AG08396 (cell line): Measurements from ENCODE around the gene INTS6.
A peak's percentile ranks its signal among the peaks of the same experiment; 100 is the strongest.

Experiments used
- DNase-seq: peaks from one replicate; pipeline ENCODE4 v3.0.0; 2012; ENCODE audit warnings: low spot score, mixed read lengths

Gene INTS6

GRCh38 chr13:51456510-51456909, 3.7 kb upstream of the INTS6 start:
- DNase-seq: no peak

- DNase-seq: no peak
Measured at GRCh38 chr13:51455532-51455931, 2.7 kb upstream of the INTS6 start.

GRCh38 chr13:51453959-51454703, 1.3 kb upstream of the INTS6 start:
- peak; percentile 16 for DNase-seq

- peak; percentile 98 for DNase-seq
Measured at GRCh38 chr13:51453207-51453958, 547 bp upstream of the INTS6 start.

GRCh38 chr13:51451467-51452360, 1.1 kb downstream of the INTS6 start:
- DNase-seq: peak; percentile 60

- DNase-seq: no peak
Measured at GRCh38 chr13:51451134-51451466, 1.7 kb downstream of the INTS6 start.

- DNase-seq: no peak
Measured at GRCh38 chr13:51449018-51449417, 3.8 kb downstream of the INTS6 start.

- DNase-seq: peak; percentile 19
Measured at GRCh38 chr13:51444922-51445321, 7.9 kb downstream of the INTS6 start.

GRCh38 chr13:51440381-51440780, 12.5 kb downstream of the INTS6 start:
- DNase-seq: no peak

- no peak for DNase-seq
Measured at GRCh38 chr13:51437550-51438127, 15.2 kb downstream of the INTS6 start.

- DNase-seq: no peak
Measured at GRCh38 chr13:51435002-51435578, 17.7 kb downstream of the INTS6 start.

- no peak for DNase-seq
Measured at GRCh38 chr13:51432576-51432975, 20.3 kb downstream of the INTS6 start.

GRCh38 chr13:51426982-51427381, 25.9 kb downstream of the INTS6 start:
- no peak for DNase-seq

GRCh38 chr13:51425410-51426042, 27.3 kb downstream of the INTS6 start:
- peak; percentile 10 for DNase-seq

GRCh38 chr13:51423766-51424165, 29.1 kb downstream of the INTS6 start:
- no peak for DNase-seq

GRCh38 chr13:51422484-51422883, 30.4 kb downstream of the INTS6 start:
- no peak for DNase-seq

GRCh38 chr13:51420681-51421490, 31.9 kb downstream of the INTS6 start:
- DNase-seq: no peak

- no peak for DNase-seq
Measured at GRCh38 chr13:51419001-51419636, 33.7 kb downstream of the INTS6 start.

- no peak for DNase-seq
Measured at GRCh38 chr13:51417716-51418115, 35.1 kb downstream of the INTS6 start.

- no peak for DNase-seq
Measured at GRCh38 chr13:51416107-51416506, 36.7 kb downstream of the INTS6 start.
